ENCODE measurements around the gene AOPEP.

Gene AOPEP

DNA sequence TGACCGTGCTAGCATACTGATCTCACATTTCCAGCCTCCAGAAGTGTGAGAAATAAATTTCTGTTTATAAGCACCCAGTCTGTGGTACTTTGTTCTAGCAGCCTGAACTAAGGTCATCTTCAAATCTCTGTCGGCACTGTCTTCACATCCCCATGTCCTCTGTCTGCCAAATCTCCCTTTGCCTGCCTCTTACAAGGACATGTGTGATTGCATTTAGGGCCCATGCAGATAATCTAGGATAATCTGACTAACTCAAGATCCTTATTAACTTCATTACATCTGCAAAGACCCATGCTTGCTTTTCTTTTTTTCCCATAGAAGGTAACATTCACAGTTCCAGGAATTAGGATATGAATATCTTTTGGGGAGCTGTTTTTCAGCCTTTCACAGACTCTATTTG is 132.7 kb downstream of the AOPEP start:
- TF ChIP-seq, protein P1, sequence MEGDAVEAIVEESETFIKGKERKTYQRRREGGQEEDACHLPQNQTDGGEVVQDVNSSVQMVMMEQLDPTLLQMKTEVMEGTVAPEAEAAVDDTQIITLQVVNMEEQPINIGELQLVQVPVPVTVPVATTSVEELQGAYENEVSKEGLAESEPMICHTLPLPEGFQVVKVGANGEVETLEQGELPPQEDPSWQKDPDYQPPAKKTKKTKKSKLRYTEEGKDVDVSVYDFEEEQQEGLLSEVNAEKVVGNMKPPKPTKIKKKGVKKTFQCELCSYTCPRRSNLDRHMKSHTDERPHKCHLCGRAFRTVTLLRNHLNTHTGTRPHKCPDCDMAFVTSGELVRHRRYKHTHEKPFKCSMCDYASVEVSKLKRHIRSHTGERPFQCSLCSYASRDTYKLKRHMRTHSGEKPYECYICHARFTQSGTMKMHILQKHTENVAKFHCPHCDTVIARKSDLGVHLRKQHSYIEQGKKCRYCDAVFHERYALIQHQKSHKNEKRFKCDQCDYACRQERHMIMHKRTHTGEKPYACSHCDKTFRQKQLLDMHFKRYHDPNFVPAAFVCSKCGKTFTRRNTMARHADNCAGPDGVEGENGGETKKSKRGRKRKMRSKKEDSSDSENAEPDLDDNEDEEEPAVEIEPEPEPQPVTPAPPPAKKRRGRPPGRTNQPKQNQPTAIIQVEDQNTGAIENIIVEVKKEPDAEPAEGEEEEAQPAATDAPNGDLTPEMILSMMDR (conservative IDR thresholded peaks at IDR 0.05): no peak
- H3K27ac ChIP-seq: no peak overlapping the region

DNA sequence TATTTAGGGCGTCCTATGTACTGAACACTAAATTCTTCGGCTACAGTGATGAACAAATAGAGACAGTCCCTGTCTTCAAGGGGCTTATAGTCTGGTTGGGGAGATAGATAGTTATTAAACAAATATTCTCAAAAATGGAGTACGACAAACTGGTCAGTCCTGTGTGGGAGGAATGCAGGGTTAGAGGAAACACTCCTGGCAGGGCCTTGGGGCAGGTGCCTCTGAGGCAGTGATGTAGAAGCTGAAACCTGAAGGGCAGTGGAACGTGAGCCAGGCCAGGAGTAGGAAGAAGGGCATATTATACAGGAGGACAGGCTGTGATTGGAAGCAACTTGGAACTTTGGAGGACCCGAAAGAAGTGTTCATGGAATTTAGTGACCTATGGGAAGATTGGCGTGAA is 133.4 kb downstream of the AOPEP start:
- TF ChIP-seq, protein P1 (conservative IDR thresholded peaks at IDR 0.05): no peak
- H3K27ac ChIP-seq: no peak overlapping the region

DNA sequence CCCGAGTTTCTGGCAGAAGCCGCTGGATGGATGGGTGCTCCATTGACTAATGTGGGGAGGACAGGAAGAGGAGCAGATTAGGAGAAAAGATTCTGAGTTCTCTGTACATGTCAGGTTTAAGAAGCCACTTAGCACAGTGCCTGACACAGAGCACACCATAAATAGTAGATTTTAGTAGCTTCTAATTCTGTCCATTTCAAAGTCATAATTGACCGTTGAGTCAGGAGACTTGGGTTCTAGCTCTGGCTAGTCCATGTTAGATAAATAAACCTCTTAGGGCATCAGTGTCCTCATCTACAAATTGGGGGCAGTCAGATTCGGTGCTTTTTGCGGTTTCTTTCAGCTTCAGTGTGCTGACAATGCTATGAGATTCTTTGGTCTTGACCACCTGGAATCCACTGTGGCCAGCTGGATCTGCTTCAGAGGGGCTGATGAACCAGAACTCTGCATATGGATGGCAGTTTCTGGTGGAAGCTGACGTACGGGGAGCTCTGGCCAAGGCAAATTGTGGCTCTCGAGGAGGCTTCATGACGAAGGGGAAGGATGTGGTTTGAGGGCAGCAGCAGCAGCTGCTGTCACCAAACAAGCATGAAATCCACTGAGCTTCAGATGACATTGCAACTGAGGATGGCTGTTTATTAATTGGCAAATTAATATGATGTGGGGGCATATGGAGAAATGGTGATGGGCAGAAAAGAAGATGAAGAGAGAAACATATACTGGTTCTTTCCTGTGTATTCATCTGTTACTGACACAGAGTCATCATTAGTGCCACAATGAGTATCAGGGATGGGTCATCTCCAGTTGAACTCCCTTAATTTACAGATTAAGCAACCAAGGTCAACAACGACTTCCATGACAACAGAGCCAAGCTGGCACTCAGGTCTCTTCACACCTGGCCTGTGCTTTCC is 134.4 kb downstream of the AOPEP start:
- no peak overlapping the region for H3K27ac ChIP-seq
- TF ChIP-seq, protein P1 (conservative IDR thresholded peaks at IDR 0.05): no peak

DNA sequence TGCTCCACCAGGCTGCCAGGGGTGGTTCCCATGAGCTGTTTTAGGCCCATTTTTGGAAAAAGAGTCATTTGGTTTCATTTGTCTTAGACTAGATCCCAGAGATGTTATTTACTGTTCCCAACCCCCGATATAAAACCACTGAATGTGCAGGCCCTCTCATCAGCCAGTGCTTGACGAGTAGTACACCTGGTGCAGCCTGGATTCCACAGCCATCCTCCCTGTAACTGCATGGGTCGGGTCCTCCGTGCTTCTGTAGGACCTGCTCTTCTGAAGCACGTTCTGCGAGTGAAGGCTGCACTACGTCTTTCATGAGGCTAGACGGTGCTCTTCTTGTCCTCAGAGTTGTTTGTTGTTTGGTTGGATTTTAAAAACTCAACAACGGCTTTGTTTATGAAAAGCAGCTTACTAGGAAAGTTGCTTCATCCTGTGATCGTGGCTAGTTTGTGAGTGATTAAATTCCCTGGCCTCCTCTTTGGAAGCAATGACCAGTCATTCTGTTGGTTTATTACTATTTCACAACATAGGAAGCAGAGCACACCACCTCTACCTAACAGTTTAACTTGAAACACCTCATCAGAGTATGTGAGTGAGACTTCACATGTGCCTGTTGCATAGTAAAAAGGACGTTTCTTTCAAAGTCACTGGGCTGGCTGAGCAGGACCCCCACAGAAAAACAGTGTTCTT is 135.2 kb downstream of the AOPEP start:
- H3K27ac ChIP-seq: no peak overlapping the region
- TF ChIP-seq, protein P1 (conservative IDR thresholded peaks at IDR 0.05): no peak

DNA sequence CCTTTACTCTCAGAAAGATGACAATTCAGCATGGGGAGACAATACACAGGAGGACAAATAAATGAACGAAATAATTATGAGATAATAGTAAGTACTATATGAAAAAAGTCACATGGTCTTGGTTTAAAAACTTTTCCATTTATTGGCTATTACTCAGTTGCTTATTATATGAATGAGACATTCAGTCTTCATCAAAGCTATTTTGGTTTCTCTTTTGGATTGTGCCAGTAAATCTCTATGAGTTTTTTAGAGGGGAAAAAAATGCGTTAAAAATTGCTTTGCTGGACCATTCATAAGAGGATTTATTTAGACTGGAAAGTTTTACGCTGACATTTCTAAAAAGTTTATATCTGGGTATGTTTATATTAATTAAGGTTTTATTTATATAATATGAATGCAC is 137.7 kb downstream of the AOPEP start:
- TF ChIP-seq, protein P1 (conservative IDR thresholded peaks at IDR 0.05): no peak
- no peak overlapping the region for H3K27ac ChIP-seq

DNA sequence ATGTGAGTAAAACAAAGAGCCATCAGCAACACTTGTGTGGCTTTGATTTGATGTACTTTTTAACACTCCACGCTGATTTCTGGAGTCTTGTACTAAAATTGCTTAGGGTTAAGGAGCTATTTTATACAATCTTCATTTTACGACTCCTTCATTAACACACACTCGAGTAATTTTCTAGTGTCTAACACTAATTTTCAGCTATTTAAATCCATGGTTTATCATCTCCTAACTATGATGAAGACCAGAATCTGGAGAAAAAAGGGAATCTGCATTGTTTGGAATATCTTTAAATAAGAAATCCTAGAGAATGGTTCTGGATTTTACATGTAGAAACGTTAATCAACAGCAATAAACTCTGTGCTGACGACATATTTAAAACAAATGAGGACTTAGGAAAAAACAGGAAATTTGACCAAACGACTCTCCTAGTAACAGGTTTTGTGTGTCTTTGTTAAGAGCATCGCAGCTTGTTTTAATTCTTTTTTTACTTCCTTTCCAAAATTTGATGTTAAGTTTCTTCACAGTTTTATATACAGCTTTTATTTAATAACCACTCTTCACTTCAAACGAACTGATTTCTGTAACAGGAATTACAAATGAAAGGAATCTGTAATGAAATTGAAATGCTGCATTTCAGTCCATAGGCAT is 138.5 kb downstream of the AOPEP start:
- TF ChIP-seq, protein P1 (conservative IDR thresholded peaks at IDR 0.05): no peak
- H3K27ac ChIP-seq: no peak overlapping the region
